Mucosa of stomach (tissue), 1 donor: ENCODE measurements around the gene SLC51B.

Experiments used
- H3K27me3 ChIP-seq: one replicate; pipeline ENCODE4 v1.7.0; 2013; ENCODE audit warnings: mild to moderate bottlenecking, low read length; ENCODE audit not compliant: control insufficient read depth, insufficient read depth
- H3K36me3 ChIP-seq: one replicate; pipeline ENCODE4 v1.7.0; 2013; ENCODE audit warnings: low read length; ENCODE audit not compliant: control insufficient read depth, insufficient read depth
- H3K4me1 ChIP-seq: one replicate; pipeline ENCODE4 v1.7.0; 2013; ENCODE audit warnings: mild to moderate bottlenecking, low read length; ENCODE audit not compliant: control insufficient read depth, insufficient read depth
- H3K4me3 ChIP-seq: one replicate; pipeline ENCODE4 v1.7.0; 2013; ENCODE audit warnings: low read length
- H3K9ac ChIP-seq: one replicate; pipeline ENCODE4 v1.7.0; 2013; ENCODE audit warnings: mild to moderate bottlenecking, low read length, moderate library complexity
- H3K9me3 ChIP-seq: one replicate; pipeline ENCODE4 v1.7.0; 2013; ENCODE audit warnings: mild to moderate bottlenecking, low read length, moderate library complexity; ENCODE audit not compliant: control insufficient read depth
- donor health status: Pancreatic carcinoma.

SLC51B gene

DNA sequence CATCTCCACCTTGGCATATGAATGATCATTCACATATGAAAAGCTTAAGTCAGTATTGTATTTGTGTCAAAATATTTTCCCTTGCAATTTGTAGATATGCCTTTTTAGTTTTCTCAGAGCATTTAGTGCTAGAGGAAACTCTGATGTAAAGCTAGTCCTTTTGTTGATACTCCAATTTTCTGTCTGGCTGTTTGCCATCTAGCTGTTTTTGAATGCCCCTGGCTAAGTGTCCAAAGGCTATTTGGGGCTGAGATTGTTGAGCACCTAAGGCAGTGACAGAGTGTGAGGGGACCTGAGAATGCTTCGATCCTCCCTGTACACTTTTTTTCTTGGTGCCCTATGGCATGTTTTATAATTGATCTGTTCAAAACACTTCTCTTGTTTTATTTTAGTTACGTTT lies 3.1 kb downstream of the SLC51B start:
- Histone ChIP-seq H3K9me3 (no peaks in the 10 kb centered on the region), H3K4me3 (no peak overlapping the region), H3K36me3 (no peaks in the 10 kb centered on the region), H3K9ac (no peak overlapping the region), H3K4me1 (peaks cover 27% of the 10 kb centered on the region), H3K27me3 (no peaks in the 10 kb centered on the region)

DNA sequence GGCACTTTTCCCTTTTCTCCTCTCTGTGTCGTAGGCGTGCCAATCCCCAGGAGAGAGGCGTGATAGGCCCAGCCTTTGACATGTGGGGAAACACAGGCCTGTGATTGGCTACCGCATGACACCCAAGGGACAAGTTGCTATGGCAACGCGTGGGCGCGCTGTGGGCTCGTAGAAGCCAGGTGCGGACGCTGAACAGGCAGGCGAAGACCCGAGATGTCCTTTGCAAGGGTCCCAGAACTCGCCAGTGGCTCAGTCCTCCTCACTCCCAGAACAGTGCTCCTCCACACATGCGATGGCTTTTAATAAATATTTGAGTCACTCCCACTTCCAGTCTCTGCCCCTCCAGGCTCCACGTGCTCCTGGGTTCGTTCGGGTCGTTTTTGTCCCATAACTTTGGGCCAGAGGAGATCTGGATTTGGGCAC lies 4.2 kb downstream of the SLC51B start:
- Histone ChIP-seq H3K36me3 (no peaks in the 10 kb centered on the region), H3K27me3 (no peaks in the 10 kb centered on the region), H3K4me1 (peaks cover 23% of the 10 kb centered on the region), H3K9ac (peak overlapping the region; percentile 37), H3K4me3 (no peak overlapping the region), H3K9me3 (no peaks in the 10 kb centered on the region)

DNA sequence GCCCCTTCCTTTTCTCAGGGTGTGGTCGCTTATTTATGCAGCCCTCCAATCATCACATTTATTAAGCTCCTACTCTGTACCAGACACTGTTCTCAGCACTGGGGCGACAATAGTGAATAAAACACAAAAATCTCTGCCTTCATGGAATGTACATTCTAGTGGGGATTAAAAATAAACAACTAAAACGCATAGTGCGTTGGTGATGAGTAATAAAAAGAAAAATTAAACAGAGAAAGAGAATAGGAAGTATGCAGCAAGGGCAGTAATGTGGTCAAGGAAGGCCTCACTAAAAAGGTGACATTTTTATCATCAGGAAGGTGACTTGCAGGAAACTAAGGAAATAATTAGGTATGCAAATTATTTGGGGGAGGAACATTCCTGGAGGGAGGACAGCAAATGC lies 5.1 kb downstream of the SLC51B start:
- Histone ChIP-seq H3K4me1 (peaks cover 24% of the 10 kb centered on the region), H3K27me3 (no peaks in the 10 kb centered on the region), H3K36me3 (no peaks in the 10 kb centered on the region), H3K9me3 (no peaks in the 10 kb centered on the region), H3K4me3 (no peak overlapping the region), H3K9ac (no peak overlapping the region)

DNA sequence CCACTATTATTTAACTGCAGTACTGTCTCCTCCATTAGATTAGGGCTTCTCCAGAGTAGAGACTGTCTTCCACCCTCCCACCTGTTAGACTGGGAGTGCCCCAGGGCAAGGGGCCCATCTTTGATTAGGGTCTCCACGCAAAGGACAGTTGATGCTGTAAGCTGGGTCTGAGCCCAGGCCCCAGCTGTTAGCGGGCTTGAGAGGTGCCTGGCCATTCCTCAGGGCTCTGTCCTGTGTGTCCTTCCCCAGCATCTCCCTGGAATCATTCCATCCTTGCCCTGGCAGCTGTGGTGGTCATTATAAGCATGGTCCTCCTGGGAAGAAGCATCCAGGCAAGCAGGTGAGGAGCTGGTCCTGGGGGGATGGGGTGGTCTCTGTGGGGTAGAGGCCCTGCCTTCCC lies 6.1 kb downstream of the SLC51B start:
- H3K9me3 ChIP-seq = no peaks in the 10 kb centered on the region
- no peak overlapping the region for H3K4me3 ChIP-seq
- H3K4me1 ChIP-seq = peaks cover 24% of the 10 kb centered on the region
- H3K27me3 ChIP-seq = no peaks in the 10 kb centered on the region
- H3K36me3 ChIP-seq = no peaks in the 10 kb centered on the region
- H3K9ac ChIP-seq = no peak overlapping the region

DNA sequence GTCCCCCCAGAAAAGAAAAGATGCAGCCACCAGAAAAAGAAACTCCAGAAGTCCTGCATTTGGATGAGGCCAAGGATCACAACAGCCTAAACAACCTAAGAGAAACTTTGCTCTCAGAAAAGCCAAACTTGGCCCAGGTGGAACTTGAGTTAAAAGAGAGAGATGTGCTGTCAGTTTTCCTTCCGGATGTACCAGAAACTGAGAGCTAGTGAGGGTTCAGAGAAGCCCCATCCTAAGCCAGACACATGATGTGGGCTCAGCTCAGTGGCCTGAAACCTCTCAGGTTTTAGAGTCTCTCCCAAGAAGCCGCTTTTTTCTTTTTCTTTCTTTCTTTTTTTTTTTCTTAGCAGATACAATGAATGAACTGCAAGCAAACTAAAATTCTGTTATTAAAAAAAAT lies 7.8 kb downstream of the SLC51B start:
- H3K9me3 ChIP-seq = no peaks in the 10 kb centered on the region

DNA sequence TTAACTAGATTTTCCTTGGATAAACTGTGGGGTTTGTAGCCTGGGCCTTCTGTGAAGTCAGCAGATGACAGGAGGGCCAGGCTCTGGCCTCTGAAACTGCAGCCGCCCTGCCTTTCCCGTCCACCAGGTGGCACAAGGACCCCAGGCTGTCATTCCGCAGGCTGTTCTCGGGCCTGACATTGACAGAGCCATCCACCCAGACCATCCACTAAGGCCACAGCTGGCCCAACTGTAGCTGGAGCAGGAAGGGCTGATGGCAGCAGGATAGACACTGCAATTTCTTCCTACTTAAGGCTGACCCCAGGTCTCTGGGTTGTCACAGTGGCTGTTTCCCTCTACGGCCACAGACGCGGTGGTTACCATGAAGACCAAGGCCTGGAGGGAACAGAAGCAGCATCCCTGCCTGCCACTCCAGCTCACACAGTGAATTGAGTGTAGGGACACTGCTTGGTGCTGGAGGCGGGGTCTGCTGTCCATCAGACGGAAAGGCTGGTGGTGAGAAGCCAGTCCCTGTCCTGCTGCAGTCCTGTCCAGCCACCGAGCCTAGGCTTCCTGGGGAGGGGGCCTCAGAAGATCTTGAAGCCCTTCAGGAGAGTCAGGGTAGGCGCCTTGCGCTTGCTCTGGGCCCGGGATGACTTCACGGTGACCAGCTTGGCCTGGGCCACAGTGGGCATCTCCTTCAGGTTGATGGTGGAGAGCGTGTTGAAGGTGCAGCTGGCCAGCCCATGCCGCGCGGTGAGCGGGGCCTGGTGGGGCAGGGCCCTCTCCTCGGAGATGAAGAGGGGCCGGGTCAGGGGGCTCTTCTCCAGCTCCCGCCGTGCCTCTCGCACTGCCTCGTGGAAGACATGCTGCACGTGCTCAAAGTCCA lies 9.4 kb downstream of the SLC51B start:
- Histone ChIP-seq H3K36me3 (no peaks in the 10 kb centered on the region), H3K9ac (no peak overlapping the region), H3K4me1 (peaks cover 34% of the 10 kb centered on the region)

More for the DNA sequence above, 7.8 kb downstream of the SLC51B start:
- Histone ChIP-seq H3K36me3 (no peaks in the 10 kb centered on the region), H3K4me3 (no peak overlapping the region), H3K4me1 (peaks cover 39% of the 10 kb centered on the region), H3K27me3 (no peaks in the 10 kb centered on the region), H3K9ac (no peak overlapping the region)

DNA sequence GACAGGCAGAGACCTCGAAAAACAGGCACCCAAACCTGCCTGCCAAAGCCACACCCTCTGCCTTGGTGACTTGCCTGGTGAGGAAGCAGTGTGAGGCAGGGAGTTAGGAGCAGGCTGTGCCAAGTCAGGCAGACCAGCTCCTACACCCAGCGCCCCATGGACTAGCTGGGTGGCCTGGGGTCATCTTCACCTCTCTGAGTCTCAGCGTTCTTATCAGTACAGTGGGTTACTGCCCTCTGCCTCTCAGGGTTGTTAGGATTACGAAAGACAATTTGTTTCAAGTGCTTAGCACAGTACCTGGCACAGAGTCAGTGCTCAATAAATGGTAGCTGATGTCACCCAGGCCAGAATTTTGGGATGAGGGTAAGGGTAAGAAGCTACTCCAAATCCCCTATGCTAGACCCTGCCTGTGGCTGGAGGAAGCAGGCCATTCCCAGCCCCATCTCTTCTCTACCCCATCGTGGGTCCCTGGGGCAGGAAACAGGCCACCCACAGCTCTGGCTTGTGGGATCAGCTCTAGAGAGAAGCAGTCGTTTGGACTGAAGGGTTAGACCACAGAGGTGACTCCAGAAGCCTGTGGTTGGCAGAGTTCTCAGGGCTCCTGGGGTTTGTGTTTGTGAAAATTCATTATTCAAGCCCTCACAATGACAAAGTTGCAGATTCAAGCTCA lies 10.1 kb downstream of the SLC51B start:
- no peak overlapping the region for H3K4me3 ChIP-seq

More for the DNA sequence above, 9.4 kb downstream of the SLC51B start:
- Histone ChIP-seq H3K27me3 (no peaks in the 10 kb centered on the region), H3K9me3 (no peaks in the 10 kb centered on the region), H3K4me3 (no peak overlapping the region)

DNA sequence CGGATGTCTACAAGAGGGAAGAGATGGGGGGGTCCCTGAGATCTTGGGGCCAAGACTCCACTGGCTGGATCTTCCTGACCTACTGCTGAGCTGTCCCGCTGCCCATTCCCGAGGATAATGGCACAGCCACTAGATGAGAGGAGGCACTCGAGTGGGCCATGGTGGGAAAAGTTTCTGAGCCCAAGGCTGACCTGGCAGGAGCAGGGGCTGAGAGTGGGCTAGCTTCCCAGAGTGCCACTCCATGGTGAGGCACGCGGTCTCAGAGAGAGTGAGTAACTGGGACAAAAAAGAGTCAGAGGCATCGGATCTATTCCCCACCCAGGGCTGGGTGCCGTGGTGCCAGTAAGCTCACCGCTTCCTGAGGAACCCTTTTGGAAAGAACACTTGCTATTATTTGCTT lies 10.9 kb downstream of the SLC51B start:
- H3K36me3 ChIP-seq = no peaks in the 10 kb centered on the region
- H3K9ac ChIP-seq = no peak overlapping the region
- no peaks in the 10 kb centered on the region for H3K27me3 ChIP-seq
- H3K9me3 ChIP-seq = no peaks in the 10 kb centered on the region
- no peak overlapping the region for H3K4me3 ChIP-seq
- H3K4me1 ChIP-seq = peaks cover 29% of the 10 kb centered on the region

More for the DNA sequence above, 10.1 kb downstream of the SLC51B start:
- H3K9me3 ChIP-seq = no peaks in the 10 kb centered on the region
- no peak overlapping the region for H3K9ac ChIP-seq
- H3K36me3 ChIP-seq = no peaks in the 10 kb centered on the region
- H3K27me3 ChIP-seq = no peaks in the 10 kb centered on the region
- peaks cover 29% of the 10 kb centered on the region for H3K4me1 ChIP-seq

DNA sequence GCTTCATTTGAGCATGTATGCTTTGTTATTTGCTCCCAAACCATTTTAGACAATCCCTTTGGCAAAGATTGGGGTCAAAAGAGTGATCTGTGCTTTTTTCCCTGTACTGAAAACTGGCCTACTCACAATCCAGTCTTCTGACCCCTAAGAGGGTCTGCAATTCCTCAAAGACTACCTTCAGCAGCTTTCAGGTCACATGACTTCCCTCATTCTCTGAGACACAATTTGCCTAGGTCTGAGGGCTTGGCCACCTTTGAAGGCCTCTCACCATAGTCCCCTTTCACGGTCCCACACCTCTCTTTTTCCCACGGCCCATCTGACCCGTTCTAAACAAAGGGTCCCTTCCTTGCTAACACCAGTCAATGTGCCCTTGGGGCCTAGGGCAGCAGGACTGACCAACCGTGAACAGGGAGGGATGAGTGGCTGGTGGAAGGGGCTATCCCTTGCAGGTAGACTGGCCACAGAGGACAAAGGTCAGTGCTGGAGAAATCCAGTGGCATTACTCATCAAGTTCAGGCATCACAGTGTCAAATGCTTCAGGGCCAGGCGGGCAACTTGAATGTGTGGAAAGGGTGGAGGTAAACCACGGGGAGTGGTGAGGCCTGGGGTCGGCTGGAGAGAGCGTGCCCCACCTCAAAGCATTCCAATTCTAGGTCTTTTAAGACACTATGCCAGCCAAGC lies 11.8 kb downstream of the SLC51B start:
- Histone ChIP-seq H3K9me3 (no peaks in the 10 kb centered on the region), H3K4me1 (peaks cover 29% of the 10 kb centered on the region), H3K27me3 (no peaks in the 10 kb centered on the region), H3K9ac (no peak overlapping the region), H3K4me3 (no peak overlapping the region), H3K36me3 (no peaks in the 10 kb centered on the region)

DNA sequence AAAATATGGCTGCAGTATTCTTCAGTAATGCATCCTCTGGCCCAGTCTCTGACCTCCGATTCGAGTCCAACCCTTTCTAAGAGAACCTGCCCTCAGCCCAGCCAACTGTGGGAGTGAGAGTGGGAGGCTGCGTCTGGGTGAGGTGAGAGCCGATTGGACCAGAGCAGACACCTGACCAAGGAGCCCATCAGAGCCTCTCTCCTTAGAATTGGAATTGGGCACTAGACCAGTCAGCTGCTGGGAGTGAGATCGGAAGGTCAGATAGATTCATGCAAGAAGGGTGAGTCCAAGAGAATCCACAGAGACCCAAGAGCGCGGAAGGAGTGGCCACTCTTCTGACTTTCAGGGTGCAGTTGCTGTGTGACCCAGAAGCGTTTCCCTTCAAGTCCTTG lies 12.4 kb downstream of the SLC51B start:
- H3K4me1 ChIP-seq = peaks cover 29% of the 10 kb centered on the region
- no peak overlapping the region for H3K4me3 ChIP-seq
- H3K36me3 ChIP-seq = no peaks in the 10 kb centered on the region
- no peaks in the 10 kb centered on the region for H3K9me3 ChIP-seq
- H3K27me3 ChIP-seq = no peaks in the 10 kb centered on the region
- no peak overlapping the region for H3K9ac ChIP-seq

DNA sequence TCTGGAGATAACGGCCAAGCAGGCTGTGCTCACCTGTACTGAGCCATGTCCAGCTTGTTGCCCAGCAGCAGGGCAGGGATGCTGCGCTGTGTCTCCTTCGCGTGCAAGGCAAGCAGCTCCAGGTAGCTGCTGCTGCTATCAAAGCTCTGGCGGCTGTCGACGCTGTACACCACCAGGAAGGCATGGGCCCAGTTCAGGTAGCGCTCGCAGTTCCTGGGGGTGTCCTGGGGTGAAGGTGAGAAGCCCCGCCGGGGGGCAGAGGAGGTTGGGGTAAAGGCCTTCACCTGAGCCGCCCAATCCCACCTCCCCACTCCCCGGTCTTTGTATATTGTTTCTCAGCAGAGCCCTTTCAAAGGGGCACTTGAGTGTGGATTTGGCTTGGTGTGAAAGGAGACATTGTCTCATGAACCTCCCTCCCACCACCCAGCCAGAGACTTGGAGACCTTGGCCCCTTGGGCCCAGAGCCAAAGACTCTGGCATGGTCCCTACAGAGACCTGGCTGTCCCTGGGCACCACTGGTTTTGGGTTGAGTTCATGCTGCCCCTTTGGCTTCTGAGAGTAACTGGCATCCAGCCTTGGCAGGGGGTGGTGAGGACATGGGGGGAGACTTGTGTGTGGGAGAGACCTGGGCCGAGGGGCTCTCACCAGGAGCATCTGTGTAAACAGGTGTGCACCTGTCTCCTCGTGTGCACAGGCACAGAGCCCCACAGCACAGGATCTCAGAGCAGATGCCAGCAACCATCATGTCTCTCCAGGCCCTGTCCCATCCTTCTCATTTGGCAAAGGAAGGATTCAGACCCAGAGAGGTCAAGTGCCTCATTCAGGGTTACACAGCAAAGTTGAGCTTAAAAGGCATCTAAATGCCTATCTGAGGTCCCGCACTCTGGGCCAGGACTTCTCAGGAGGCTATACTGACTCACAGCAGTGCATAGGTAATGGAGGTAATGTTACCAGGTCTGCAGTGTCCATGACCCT lies 13.5 kb downstream of the SLC51B start:
- no peak overlapping the region for H3K9ac ChIP-seq
- H3K9me3 ChIP-seq = no peaks in the 10 kb centered on the region
- no peaks in the 10 kb centered on the region for H3K27me3 ChIP-seq
- no peak overlapping the region for H3K4me3 ChIP-seq
- no peaks in the 10 kb centered on the region for H3K36me3 ChIP-seq
- peaks cover 29% of the 10 kb centered on the region for H3K4me1 ChIP-seq
